T-helper 22 cell (primary cell): Measurements from ENCODE around the gene ARFGAP2.
A peak's percentile ranks its signal among the peaks of the same experiment; 100 is the strongest.

ENCODE experiments used
- DNase-seq: peaks from one replicate; pipeline ENCODE4 v3.0.0-alpha.2; 2020; ENCODE audit warnings: low read depth

ARFGAP2 gene

GRCh38 chr11:47186700-47187695 lies 10.3 kb upstream of the ARFGAP2 start:
- DNase-seq: no peak

DNA sequence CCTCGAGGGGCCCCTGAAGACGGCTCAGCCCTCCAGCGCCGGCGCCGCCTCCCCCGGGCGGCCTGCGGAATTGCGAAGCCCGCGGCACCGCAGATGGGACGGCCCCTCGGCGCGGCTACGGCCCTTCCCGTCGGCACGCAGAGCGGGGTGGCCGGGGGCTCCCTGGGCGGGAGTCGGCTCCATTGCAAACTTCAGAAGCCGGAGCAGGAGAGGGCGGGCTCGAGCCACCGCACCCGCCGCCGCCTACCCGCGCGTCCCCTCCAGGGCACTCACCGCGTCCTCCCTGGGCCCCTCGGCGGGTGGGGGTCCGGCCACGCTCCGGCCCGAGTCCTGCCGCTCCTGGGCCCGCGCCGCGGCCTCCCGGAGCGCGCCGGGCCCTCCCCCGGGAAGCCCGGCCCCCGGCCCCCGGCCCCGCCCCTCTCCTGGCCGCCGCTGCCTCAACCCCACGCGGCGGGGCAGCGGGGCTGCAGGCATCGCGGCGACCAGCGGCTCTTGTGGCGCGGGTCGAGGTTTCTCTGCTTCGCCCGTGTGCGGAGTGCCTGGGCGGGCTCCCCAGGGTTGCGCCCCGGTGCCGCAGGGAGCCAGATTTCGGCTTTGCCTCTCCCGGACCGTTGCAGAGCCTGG lies 9.5 kb upstream of the ARFGAP2 start, which contains the start of gene PACSIN3:
PACSIN3 (minus strand) TSS at position 359 of the 624 bp plus-strand sequence. CDS start 3,707 bp downstream, outside the sequence.
- DNase-seq: peak; percentile 27

DNA sequence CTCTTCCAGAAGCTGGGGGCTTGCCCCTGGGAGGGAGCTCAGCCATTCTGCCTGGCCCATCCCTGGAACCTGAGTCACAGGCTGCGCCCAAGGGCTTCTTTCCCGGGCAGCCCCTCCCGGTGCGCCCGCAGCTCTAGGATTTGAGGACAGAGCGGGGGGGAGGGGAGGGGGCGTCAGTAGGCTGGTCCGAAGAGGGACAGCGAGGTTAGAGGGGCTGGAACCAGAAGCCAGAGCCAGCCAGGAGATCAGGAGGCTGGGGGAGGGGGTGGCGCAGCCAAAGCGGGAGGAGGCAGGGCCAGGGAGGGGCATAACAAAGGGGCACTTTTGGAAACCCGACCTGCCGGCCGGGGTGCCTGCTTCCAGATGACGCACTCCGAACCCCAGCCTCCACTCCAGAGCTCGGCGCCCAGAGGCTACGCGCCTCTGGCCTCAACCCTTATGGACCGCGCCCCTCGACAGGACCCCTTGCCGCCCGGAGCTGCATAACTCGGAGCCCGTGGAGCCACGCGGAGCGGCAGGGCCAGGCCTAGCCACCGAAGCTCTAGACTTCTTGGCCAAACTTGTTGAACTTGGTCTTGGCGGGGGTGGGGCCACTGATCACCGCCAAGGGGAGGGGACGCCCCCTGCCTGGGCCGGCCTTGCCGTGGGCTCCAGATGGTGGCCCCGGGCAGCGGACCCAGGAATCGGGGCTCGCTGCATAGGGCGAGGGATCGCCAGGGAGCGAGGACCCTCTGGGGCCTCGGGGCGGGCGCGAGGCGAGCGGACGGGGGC lies 8.8 kb upstream of the ARFGAP2 start:
- DNase-seq: no peak

DNA sequence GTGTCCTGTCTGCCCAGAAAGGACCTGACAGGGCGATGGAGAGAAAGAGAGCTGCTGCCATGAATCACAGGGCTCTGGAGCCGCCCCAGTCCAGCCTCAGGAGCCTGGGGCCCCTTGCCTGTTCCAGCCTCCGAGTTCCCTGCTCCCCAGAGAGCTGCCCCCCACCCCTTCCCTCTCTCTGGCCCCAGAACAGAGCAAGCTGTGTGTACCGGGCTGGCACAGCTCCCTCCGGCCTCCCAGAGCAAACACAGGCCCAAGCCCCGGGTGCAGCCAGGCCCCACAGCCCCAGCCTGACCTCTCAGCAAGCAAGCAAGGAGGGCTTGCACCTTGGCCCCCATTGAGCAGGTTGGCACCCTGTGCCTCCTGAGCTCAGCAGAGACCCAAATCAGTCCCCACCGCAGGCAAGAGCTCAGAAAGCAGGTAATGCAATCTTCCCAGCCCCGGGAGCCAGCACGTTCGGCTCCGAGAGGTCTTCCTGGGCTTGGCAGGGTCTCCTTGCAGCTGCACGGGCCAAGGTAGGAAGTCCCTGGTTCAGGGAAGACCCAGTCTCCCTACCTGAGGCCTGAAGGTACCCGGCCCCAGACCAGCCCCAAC lies 8.1 kb upstream of the ARFGAP2 start:
- no peak for DNase-seq

DNA sequence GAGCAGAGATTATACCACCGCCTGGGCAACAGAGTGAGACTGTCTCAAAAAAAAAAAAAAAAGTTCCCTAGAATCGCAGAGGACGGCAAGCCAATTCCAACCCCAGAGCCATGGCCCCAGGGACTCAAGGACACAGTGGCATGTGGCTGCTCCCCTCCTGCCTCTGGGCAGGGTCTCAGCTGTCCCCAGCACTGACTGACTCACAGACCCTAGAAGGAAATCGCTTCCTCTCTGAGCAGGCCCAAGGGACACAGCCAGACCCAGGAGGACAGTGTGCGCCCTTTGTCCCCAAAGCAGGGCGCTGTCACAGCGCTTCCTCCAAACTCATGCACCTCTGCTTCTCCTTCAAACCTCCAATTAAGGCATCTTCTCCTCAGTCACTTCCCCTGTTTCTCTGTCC lies 7.3 kb upstream of the ARFGAP2 start:
- DNase-seq: no peak

- no peak for DNase-seq
Observed at GRCh38 chr11:47183031-47183856, 6.6 kb upstream of the ARFGAP2 start.

- no peak for DNase-seq
Observed at GRCh38 chr11:47182380-47182779, 5.7 kb upstream of the ARFGAP2 start.

DNA sequence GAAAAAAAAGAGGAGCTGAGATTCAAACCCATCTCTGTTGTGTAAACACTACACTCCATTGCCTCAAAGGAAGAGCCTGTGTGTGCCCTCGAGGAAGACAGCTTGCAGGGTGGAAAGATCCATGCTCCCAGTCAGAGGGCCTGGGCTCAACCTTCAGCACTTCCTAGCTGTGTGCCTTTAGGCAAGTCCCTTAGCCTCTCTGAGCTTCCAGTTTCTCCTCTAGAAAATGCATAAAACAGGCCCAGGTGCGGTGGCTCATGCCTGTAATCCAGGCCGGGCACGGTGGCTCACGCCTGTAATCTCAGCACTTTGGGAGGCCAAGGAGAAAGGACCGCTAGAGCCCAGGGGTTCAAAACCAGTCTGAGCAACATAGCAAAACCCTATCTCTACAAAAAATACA lies 4.6 kb upstream of the ARFGAP2 start:
- DNase-seq: no peak

DNA sequence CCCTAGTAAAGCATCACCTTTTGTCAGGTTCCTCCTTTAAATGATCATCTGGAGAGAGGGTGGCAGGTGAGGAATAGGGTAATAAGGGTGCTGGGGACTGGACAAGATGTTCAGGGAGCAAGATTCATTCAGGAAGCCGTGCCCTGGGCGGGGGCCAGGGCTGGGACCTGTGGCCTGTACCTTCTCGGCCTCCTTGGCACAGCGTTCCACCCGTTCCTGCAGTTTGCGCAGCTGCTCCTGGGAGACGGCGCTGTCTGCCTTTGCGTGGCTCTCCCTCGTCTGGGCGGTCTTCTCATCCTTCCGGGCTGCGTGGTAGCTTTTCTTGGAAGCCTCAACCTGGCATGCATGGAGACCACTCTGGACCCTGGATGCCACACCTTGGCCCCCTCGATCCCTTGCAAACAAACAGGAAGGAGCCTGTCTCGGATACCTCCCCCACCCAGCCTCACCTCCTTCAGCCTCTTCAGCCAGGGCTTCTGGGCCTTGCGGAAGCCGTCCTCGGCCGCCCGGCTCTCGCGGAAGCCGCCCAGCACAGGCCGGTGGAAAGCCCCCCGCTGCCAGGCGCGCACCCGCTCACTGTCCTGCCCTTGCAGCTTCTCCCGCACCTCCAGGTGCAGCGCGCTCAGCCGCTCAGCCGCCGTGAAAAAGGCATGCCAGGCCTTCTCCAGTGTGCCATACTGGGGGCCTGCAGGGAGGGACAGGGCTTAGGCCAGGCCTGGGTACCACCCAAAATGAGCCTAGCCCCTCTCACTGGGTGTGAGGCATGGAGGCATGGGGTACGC lies 3.5 kb upstream of the ARFGAP2 start:
- no peak for DNase-seq

DNA sequence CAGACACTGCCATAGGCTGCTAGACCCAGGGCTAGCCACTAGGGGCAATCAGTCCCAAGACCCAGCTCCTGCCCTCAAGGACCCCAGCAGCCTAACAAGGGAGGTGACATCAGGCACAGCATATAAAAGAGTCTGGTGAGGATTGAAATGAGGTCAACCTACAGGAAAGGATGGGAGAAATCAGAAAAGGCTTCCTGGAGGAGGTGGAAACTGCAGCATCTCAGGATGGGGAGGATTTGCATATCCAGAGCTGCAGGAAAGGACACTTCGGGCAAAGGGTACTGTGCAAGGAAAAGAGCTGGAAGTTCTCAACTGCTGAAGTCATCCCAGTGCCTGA lies 2.9 kb upstream of the ARFGAP2 start:
- DNase-seq: no peak

DNA sequence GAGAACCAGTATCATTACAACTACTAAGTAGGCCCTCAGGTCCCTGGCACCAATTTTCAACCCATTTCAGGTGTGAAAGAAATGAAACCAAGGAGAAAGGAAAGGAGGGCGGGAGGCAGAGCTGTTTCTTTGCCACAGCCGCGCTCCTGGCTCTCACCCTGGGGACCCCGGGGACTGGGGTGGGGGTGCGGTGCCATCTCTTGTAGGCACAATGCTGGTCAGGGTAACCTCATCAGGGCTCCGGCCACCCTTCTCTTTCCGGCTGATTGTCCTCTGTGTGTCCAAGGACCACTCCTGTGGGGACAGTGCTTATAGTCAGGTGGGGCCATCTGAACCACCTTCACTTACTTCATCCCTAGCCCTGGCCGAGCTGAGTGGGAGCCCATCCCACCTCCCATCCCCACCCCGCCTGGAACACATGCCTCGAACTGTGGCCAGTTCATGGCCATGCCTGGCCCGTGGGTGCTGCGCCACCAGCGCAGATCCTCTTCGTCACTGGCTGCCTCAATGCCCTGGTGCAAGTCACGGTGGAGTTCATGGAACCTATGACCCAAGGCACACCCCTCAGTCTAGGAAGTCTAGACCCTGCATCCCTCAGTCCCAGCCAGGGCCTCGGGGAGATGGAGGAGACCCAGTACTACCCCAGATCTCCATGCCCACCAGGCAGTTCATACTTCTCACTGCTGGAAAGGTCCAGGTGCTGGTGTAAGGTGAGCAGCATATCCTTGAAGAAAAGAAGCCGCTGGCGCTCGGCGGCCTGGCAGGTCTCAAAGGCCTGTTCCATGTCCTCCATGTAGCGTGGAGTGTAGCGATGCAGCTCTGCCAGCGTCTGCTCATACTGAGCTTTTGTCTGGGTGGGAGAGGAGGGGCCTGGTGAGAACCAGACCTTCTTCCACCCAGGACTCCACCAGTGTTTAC lies 2.3 kb upstream of the ARFGAP2 start:
- DNase-seq: no peak

DNA sequence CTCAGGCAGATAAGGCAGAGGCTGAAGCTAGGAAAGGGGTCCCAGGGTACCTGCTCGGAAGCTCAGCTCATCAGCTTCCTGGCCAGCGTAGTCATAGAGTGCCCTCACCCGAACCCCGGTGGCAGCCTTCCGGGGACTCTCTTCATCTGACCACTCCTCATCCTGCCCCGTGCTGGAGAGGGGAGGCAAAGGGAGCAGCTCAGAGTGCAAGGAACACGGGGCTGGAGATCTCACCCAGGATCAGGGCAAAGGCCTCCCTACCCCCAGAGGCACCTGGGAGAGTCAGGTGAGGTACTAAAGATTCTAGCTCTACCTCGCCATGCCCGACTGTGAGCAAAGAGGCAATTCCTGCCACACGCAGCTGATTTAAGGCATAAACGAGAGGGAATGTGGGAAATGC lies 1.6 kb upstream of the ARFGAP2 start:
- no peak for DNase-seq

DNA sequence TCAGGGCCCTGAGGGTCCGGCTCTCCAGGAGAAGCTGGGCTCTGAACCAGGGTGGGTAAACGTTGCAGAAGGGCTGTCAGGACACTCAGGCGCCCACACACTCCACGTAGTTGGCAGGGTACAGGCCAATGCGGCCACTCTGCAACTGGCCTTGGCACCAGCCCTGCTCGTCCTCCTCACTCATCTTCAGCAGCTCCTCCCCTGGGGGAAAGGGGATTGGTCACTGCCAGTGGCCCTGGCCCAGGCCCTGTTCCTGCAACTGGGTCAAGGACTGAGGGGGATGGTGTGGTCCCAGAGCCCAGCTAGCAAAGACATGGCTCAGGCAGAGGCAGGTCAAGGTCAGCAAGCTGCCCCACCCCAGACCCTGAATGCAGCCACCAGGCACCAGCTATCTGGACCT lies 1.2 kb upstream of the ARFGAP2 start:
- no peak for DNase-seq

DNA sequence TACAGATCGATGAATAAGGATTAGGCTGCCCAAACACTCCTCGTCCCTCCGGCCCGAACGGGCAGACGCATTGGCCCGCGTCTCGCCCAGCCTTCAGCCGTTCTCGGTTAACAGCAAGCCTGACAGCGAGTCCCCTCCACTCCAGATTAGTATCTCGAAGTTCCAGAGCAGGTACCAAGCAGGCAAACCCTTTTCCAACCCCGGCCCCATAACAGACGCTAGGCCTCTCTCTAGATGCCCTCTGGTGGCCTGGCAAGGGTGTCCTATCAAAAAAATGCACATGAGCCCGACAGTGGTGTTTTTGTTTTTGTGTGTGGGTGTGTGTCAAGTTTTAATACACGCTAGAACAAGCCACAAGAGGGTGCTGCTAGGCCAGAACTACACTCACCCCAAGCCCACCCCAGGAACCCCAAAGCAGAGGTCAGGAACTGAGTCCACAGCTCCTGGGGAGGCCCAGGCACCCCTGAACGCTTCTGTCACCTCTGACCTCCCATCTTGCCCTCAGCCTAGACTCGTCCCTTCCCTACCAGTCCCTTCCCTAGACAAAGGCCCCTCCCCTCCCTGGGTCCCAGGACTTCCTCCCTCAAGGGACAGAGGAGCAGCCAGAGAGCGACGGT lies 658 bp upstream of the ARFGAP2 start:
- peak; percentile 55 for DNase-seq

GRCh38 chr11:47175746-47176327 lies 842 bp downstream of the ARFGAP2 start:
- DNase-seq: no peak

DNA sequence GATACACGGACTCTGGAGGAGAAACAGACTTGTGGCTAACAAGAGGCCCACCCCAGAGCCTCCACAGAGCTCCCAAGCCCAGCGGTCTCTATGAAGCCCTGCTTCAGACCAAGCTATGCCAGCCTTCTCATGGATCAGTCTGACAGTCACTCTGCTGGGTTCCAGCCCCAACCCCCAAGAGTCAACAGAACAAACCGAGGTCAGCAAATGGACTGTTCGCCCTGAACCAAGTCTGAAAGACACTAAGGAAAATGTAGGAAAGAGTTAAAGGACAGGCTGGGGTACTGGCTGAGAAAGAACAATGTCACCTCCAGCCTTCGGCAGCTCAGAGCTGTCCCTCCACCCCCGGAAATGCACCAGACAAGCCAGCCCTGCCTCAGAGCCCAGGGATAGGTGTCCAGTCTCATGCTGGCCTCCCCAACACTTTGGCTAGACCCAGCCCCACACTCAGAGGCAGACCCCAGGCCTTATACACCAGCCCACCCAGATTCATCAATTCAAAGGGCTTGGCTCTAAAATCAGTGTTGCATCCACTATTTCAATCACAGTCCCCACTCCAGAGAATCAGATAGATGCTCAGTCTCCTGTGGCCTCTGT lies 3.8 kb downstream of the ARFGAP2 start:
- DNase-seq: no peak

- no peak for DNase-seq
Observed at GRCh38 chr11:47171856-47172255, 4.8 kb downstream of the ARFGAP2 start.
